GM23248 (cell line): ENCODE results near the gene PCDHGB6.

Source experiments
- EZH2 ChIP-seq: fragments of 200-600 bp; sonication (generic); IDR thresholded peaks from 2 replicates; pipeline ENCODE4 v1.6.1; 2018; ENCODE audit warnings: antibody characterized with exemption, mild to moderate bottlenecking; ENCODE audit not compliant: insufficient read depth, poor library complexity, severe bottlenecking
- EZH2phosphoT487 ChIP-seq: fragments of 200-600 bp; sonication (generic); IDR thresholded peaks from 2 replicates; pipeline ENCODE4 v1.6.1; 2018; ENCODE audit warnings: antibody characterized with exemption, moderate library complexity, mild to moderate bottlenecking, low read depth; ENCODE audit not compliant: insufficient read depth

DNA sequence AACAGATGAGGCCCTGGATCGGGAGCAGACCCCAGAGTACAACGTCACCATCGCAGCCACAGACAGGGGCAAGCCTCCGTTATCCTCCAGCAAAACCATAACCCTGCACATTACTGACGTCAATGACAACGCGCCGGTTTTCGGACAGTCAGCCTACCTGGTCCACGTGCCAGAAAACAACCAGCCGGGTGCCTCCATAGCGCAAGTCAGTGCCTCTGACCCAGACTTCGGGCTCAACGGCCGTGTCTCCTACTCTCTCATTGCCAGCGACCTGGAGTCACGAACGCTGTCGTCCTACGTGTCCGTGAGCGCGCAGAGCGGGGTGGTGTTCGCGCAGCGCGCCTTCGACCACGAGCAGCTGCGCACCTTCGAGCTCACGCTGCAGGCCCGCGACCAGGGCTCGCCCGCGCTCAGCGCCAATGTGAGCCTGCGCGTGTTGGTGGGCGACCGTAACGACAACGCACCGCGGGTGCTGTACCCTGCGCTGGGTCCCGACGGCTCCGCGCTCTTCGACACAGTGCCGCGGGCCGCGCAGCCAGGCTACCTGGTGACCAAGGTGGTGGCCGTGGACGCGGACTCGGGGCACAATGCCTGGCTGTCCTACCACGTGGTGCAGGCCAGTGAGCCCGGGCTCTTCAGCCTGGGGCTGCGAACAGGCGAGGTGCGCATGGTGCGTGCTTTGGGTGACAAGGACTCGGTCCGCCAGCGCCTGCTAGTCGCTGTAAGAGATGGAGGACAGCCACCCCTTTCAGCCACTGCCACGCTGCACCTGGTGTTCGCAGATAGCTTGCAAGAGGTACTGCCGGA is 11.5 kb downstream of the PCDHGB6 start:
- no peak for TF ChIP-seq EZH2
- TF ChIP-seq EZH2phosphoT487 = no peak
